ENCODE data around the gene ATP6V1B1.
"Not testable (repeated sequence)": the region's sequence is repeated elsewhere in the genome, so short reads cannot be mapped to it uniquely, and the experiment has no call there.

- TF ChIP-seq CTCF (IDR thresholded peaks at IDR 0.05; ENCODE audit: low read depth, low read length); EZH2phosphoT487 (IDR thresholded peaks at IDR 0.05; ENCODE audit: low read depth): not testable (repeated sequence)
These were observed 76.1 kb downstream of the ATP6V1B1 start for GRCh38 chr2:71011786-71012185.

Data from OCI-LY3 (cell line).